DND-41 (cell line): ENCODE data around the gene TMCC1.

Source experiments
- ATAC-seq: fragments of 200-7000 bp; cut with Tn5 transposase; 3 replicates; pipeline ENCODE4 v1.9.1; 2021; ENCODE audit warnings: low read depth; ENCODE audit not compliant: insufficient read depth
- DNase-seq: peaks from one replicate; pipeline ENCODE4 v3.0.0-alpha.2; 2020
- H2AFZ ChIP-seq: 2 replicates; pipeline ENCODE4 v1.6.0; 2012; ENCODE audit warnings: low read depth, low read length
- H3K27ac ChIP-seq: 2 replicates; pipeline ENCODE4 v1.5.1; 2012; ENCODE audit warnings: low read length, inconsistent platforms
- H3K27me3 ChIP-seq: fragments of 200-600 bp; sonication (generic); 2 replicates; pipeline ENCODE4 v1.6.0; 2012; ENCODE audit warnings: low read length, mild to moderate bottlenecking, inconsistent platforms; ENCODE audit not compliant: insufficient read depth, poor library complexity
- H3K36me3 ChIP-seq: 2 replicates; pipeline ENCODE4 v1.5.1; 2012; ENCODE audit warnings: low read length, inconsistent platforms; ENCODE audit not compliant: insufficient read depth
- H3K4me1 ChIP-seq: 2 replicates; pipeline ENCODE4 v1.5.1; 2012; ENCODE audit warnings: mild to moderate bottlenecking, low read length; ENCODE audit not compliant: insufficient read depth
- H3K4me2 ChIP-seq: 2 replicates; pipeline ENCODE4 v1.6.0; 2012; ENCODE audit warnings: mild to moderate bottlenecking, moderate library complexity, low read length, inconsistent platforms; ENCODE audit not compliant: insufficient read depth
- H3K4me3 ChIP-seq, 2 experiments: fragments of 200-600 bp in 1 of 2; shearing (Covaris generic) in 1 of 2; 2 replicates each; pipeline ENCODE4 v1.5.1; 2012 to 2016; ENCODE audit warnings: inconsistent platforms in 2 of 2, low read length in 2 of 2, mild to moderate bottlenecking in 2 of 2, low read depth in 1 of 2, moderate library complexity in 1 of 2
- H3K79me2 ChIP-seq: 2 replicates; pipeline ENCODE4 v1.6.0; 2012; ENCODE audit warnings: low read length, inconsistent platforms; ENCODE audit not compliant: insufficient read depth
- H3K9ac ChIP-seq: 2 replicates; pipeline ENCODE4 v1.6.0; 2012; ENCODE audit warnings: low read depth, mild to moderate bottlenecking, inconsistent platforms, low read length, moderate library complexity
- H3K9me3 ChIP-seq: 2 replicates; pipeline ENCODE4 v1.5.1; 2012; ENCODE audit warnings: low read length, moderate library complexity, mild to moderate bottlenecking, inconsistent platforms; ENCODE audit not compliant: insufficient read depth, severe bottlenecking
- H4K20me1 ChIP-seq: 2 replicates; pipeline ENCODE4 v1.6.0; 2012; ENCODE audit warnings: low read length; ENCODE audit not compliant: insufficient read depth
- CTCF ChIP-seq: IDR thresholded peaks from 2 replicates; pipeline ENCODE4 v1.5.1; 2012; ENCODE audit warnings: borderline replicate concordance, low read length, moderate library complexity, mild to moderate bottlenecking; ENCODE audit not compliant: poor library complexity, severe bottlenecking; ENCODE audit errors: extremely low read depth
- EZH2 ChIP-seq: IDR thresholded peaks from 3 replicates; pipeline ENCODE4 v1.6.1; 2012; ENCODE audit warnings: borderline replicate concordance, low read depth, mild to moderate bottlenecking, moderate library complexity, low read length, inconsistent platforms; ENCODE audit not compliant: severe bottlenecking

TMCC1 gene

GRCh38 chr3:129812589-129812988, 80.9 kb downstream of the TMCC1 start:
- no peak overlapping the region for H3K4me2 ChIP-seq
- peaks cover 4% of the 10 kb centered on the region; the same call in 1 of the 2 replicates for H4K20me1 ChIP-seq
- no peak overlapping the region for H2AFZ ChIP-seq
- no peaks in the 10 kb centered on the region for H3K27me3 ChIP-seq
- no peak overlapping the region for H3K27ac ChIP-seq
- H3K9me3 ChIP-seq: no peaks in the 10 kb centered on the region
- no peak overlapping the region for H3K9ac ChIP-seq
- no peaks in the 10 kb centered on the region for H3K4me1 ChIP-seq
- no peaks in the 10 kb centered on the region; the same call in 1 of the 2 replicates for H3K36me3 ChIP-seq
- H3K79me2 ChIP-seq: peaks cover 12% of the 10 kb centered on the region
- ATAC-seq (no peak), DNase-seq (no peak)
- no peak overlapping the region for H3K4me3 ChIP-seq
- TF ChIP-seq EZH2: no peak
- no peak for TF ChIP-seq CTCF

GRCh38 chr3:129809297-129809696, 84.2 kb downstream of the TMCC1 start:
- ATAC-seq (no peak), DNase-seq (no peak)
- peaks cover 4% of the 10 kb centered on the region; the same call in 1 of the 2 replicates for H4K20me1 ChIP-seq
- H3K27me3 ChIP-seq: no peaks in the 10 kb centered on the region
- no peak overlapping the region for H3K27ac ChIP-seq
- no peak overlapping the region for H3K4me3 ChIP-seq
- peaks cover 7% of the 10 kb centered on the region for H3K79me2 ChIP-seq
- H3K9me3 ChIP-seq: no peaks in the 10 kb centered on the region
- H3K9ac ChIP-seq: no peak overlapping the region
- no peak overlapping the region for H2AFZ ChIP-seq
- TF ChIP-seq EZH2 (no peak), CTCF (no peak)
- no peak overlapping the region for H3K4me2 ChIP-seq
- H3K4me1 ChIP-seq: no peaks in the 10 kb centered on the region
- no peaks in the 10 kb centered on the region for H3K36me3 ChIP-seq

- Histone ChIP-seq H2AFZ (no peak overlapping the region), H3K4me3 (no peak overlapping the region), H3K36me3 (0 out of 2 replicates have a peak, but pooled peaks cover 3% of the 10 kb centered on the region), H3K27me3 (no peaks in the 10 kb centered on the region), H3K79me2 (peaks cover 10% of the 10 kb centered on the region; the same call in 1 of the 2 replicates), H3K9me3 (no peaks in the 10 kb centered on the region), H3K27ac (no peak overlapping the region), H4K20me1 (0 out of 2 replicates have a peak, but pooled peaks cover 2% of the 10 kb centered on the region), H3K4me2 (no peak overlapping the region), H3K9ac (no peak overlapping the region), H3K4me1 (no peaks in the 10 kb centered on the region)
- no peak for ATAC-seq
- TF ChIP-seq CTCF (no peak), EZH2 (no peak)
- DNase-seq: no peak
Observed at GRCh38 chr3:129796146-129796545, 97.4 kb downstream of the TMCC1 start.
